GM12878 (cell line): Measurements from ENCODE around the gene RTP5. TPM values are rescaled to one million over a fixed set of nuclear protein-coding genes. Genes with fewer than 3 reads are reported as not detected.

Experiments used
- ATAC-seq: fragments of 200-7000 bp; cut with Tn5 transposase; 3 replicates; pipeline ENCODE4 v1.9.1; 2020; ENCODE audit warnings: mild to moderate bottlenecking, moderate library complexity
- BruUV-seq: library from RNA; stranded (reverse); fragments of 400-500 nt; replicated peaks from 2 replicates; lab custom pipeline; 2021; lab: Mats Ljungman, UMichigan
- CTCF ChIA-PET: fragments of 300-600 bp; sonication (Branson Sonifier 250); formaldehyde crosslinking; extraction: SDS; loops from one replicate; lab custom pipeline; 2021; ENCODE audit warnings: inconsistent platforms; lab: Yijun Ruan, JAX
- POLR2A ChIA-PET: fragments of 350-600 bp; formaldehyde crosslinking; extraction: SDS; loops from one replicate; lab custom pipeline; 2021; ENCODE audit warnings: inconsistent platforms; lab: Charles Lee
- RAD21 ChIA-PET: fragments of 300-600 bp; sonication (Branson Sonifier 250); formaldehyde crosslinking; loops from one replicate; lab custom pipeline; 2023; ENCODE audit warnings: antibody characterized with exemption; ENCODE audit not compliant: unreplicated experiment; lab: Charles Lee
- SMC1A ChIA-PET: fragments of 300-600 bp; sonication (Branson Sonifier 250); formaldehyde crosslinking; loops from one replicate; lab custom pipeline; 2023; ENCODE audit not compliant: unreplicated experiment, uncharacterized antibody; lab: Charles Lee
- DNase-seq: peaks from one replicate; pipeline ENCODE4 v3.0.0-alpha.2; 2011; ENCODE audit warnings: low read depth, low spot score
- FAIRE-seq: peaks from 3 replicates; lab custom pipeline; 2011; peaks lifted over from hg19 to GRCh38; lab: Jason Lieb, UNC
- H2AFZ ChIP-seq: 2 replicates; pipeline ENCODE4 v1.6.0; 2011; ENCODE audit warnings: low read depth, low read length, control low read depth; ENCODE audit not compliant: control insufficient read depth
- H3K27ac ChIP-seq: 2 replicates; pipeline ENCODE4 v1.5.1; 2011; ENCODE audit warnings: control low read depth; ENCODE audit not compliant: control insufficient read depth, insufficient read depth
- H3K27me3 ChIP-seq, 2 experiments: replicated peaks in 1 of 2; 2 replicates each; pipeline versions ENCODE4 v1.6.0 to v1.6.1; 2011; ENCODE audit warnings: low read length in 1 of 2; ENCODE audit not compliant: control insufficient read depth in 2 of 2, insufficient read depth in 2 of 2
- H3K36me3 ChIP-seq, 2 experiments: 2 replicates each; pipeline ENCODE4 v1.5.1; 2011; ENCODE audit warnings: low read length in 1 of 2; ENCODE audit not compliant: control insufficient read depth in 2 of 2, insufficient read depth in 2 of 2
- H3K4me1 ChIP-seq: 2 replicates; pipeline ENCODE4 v1.6.1; 2011; ENCODE audit warnings: mild to moderate bottlenecking, low read length, moderate library complexity, mixed read lengths; ENCODE audit not compliant: control insufficient read depth, insufficient read depth
- H3K4me2 ChIP-seq: 2 replicates; pipeline ENCODE4 v1.6.0; 2011; ENCODE audit warnings: control low read depth; ENCODE audit not compliant: control insufficient read depth, insufficient read depth
- H3K4me3 ChIP-seq: fragments of 200-600 bp; sonication (generic); 2 replicates; pipeline ENCODE4 v1.5.1; 2016
- H3K79me2 ChIP-seq: 2 replicates; pipeline ENCODE4 v1.6.0; 2011; ENCODE audit warnings: low read length; ENCODE audit not compliant: control insufficient read depth, insufficient read depth
- H3K9ac ChIP-seq: 2 replicates; pipeline ENCODE4 v1.8.0; 2011; ENCODE audit warnings: low read length, control low read depth, mixed read lengths; ENCODE audit not compliant: control insufficient read depth, insufficient read depth
- H3K9me3 ChIP-seq: replicated peaks from 3 replicates; pipeline ENCODE4 v1.5.1; 2011; ENCODE audit warnings: mild to moderate bottlenecking, low read length; ENCODE audit not compliant: control insufficient read depth, insufficient read depth
- H4K20me1 ChIP-seq: 2 replicates; pipeline ENCODE4 v1.6.0; 2011; ENCODE audit not compliant: control insufficient read depth, insufficient read depth
- BMI1 ChIP-seq: fragments of 450-650 bp; IDR thresholded peaks from 2 replicates; pipeline ENCODE4 v1.6.1; 2016; ENCODE audit warnings: mild to moderate bottlenecking, moderate library complexity, borderline replicate concordance
- CBX5 ChIP-seq: sonication (generic); IDR thresholded peaks from 2 replicates; pipeline ENCODE4 v1.6.1; 2016; ENCODE audit warnings: low read depth, moderate library complexity, mild to moderate bottlenecking, inconsistent platforms
- CREM ChIP-seq: IDR thresholded peaks from 2 replicates; pipeline ENCODE4 v1.6.1; 2014; ENCODE audit warnings: antibody characterized with exemption, low read depth
- GABPA ChIP-seq: IDR thresholded peaks from 2 replicates; pipeline ENCODE4 v1.6.1; 2014; ENCODE audit warnings: antibody characterized with exemption, low read depth, mild to moderate bottlenecking, inconsistent platforms
- HDAC6 ChIP-seq: fragments of 200-600 bp; sonication (generic); IDR thresholded peaks from one replicate; pipeline ENCODE4 v1.8.0; 2017; ENCODE audit warnings: antibody characterized with exemption; ENCODE audit not compliant: unreplicated experiment
- SIN3A ChIP-seq: IDR thresholded peaks from 2 replicates; pipeline ENCODE4 v1.6.1; 2012; ENCODE audit warnings: low read depth, low read length, improper control_type of control experiment
- SMAD5 ChIP-seq: IDR thresholded peaks from 2 replicates; pipeline ENCODE4 v1.6.1; 2016; ENCODE audit warnings: antibody characterized with exemption, low read depth
- SUZ12 ChIP-seq: fragments of 200-600 bp; sonication (generic); IDR thresholded peaks from one replicate; pipeline ENCODE4 v1.6.1; 2018; ENCODE audit warnings: antibody characterized with exemption, mild to moderate bottlenecking; ENCODE audit not compliant: unreplicated experiment
- WGBS: methylation state at CpG from one replicate; pipeline ENCODE4 v1.1.6; 2016; ENCODE audit warnings: low lambda C conversion rate; ENCODE audit not compliant: insufficient replicate concordance, insufficient coverage; ENCODE audit errors: missing lambda C conversion rate; 5-methylcytosine and 5-hydroxymethylcytosine counted together
- in situ Hi-C: fragments of 300-500 bp; cut with MboI; formaldehyde crosslinking; loops from 9 replicates; pipeline ENCODE4 v1.14.3; 2018; ENCODE audit warnings: mixed read lengths
- intact Hi-C: fragments of 100-400 bp; cut with micrococcal nuclease; formaldehyde crosslinking; loops from one replicate; pipeline ENCODE4 v1.14.2; 2022; ENCODE audit not compliant: unreplicated experiment
- polyA plus RNA-seq, 11 experiments: library from polyadenylated mRNA; depleted of rRNA in 4 of 11; unstranded in 6 of 11; stranded (reverse) in 5 of 11; fragments of >200 nt; fragmentation: Nextera tagmentation in 4 of 11; fragmentation: Illumina TruSeq in 1 of 11; extraction: Ambion mirVana in 4 of 11; extraction: Trizol in 1 of 11; gene quantifications; 1 replicate in 1 of 11; 2 replicates in 10 of 11; pipeline versions ENCODE4 v1.2.1 to v1.2.3, GENCODE V29; 2011 to 2016; ENCODE audit warnings: inconsistent platforms in 2 of 11, missing spikeins in 2 of 11, low read depth in 1 of 11
- total RNA-seq, 4 experiments: library from RNA; depleted of rRNA in 3 of 4; stranded (reverse); fragments of >200 nt in 3 of 4; fragmentation: Illumina TruSeq in 1 of 4; extraction: Trizol in 1 of 4; gene quantifications; 2 replicates each; pipeline versions ENCODE4 v1.2.1 to v1.2.3, GENCODE V29; 2013 to 2021
- TF ChIP-seq, protein P1 (sequence below): fragments of 450-650 bp; IDR thresholded peaks from 2 replicates; pipeline ENCODE4 v1.6.1; 2017; ENCODE audit warnings: mild to moderate bottlenecking, low read depth, inconsistent platforms; ENCODE audit not compliant: poor library complexity, severe bottlenecking
- TF ChIP-seq, protein P2 (sequence below): IDR thresholded peaks from 2 replicates; pipeline ENCODE4 v1.6.1; 2011; ENCODE audit warnings: low read depth, mild to moderate bottlenecking, low read length, moderate library complexity, borderline replicate concordance; ENCODE audit errors: extremely low read depth

Gene RTP5
- total and polyA plus RNA-seq, 10 of the 15 experiments (the other 5 are each of a cell fraction or from before 2014, with no cell fraction given) = 0.05 TPM; not detected in 9

DNA sequence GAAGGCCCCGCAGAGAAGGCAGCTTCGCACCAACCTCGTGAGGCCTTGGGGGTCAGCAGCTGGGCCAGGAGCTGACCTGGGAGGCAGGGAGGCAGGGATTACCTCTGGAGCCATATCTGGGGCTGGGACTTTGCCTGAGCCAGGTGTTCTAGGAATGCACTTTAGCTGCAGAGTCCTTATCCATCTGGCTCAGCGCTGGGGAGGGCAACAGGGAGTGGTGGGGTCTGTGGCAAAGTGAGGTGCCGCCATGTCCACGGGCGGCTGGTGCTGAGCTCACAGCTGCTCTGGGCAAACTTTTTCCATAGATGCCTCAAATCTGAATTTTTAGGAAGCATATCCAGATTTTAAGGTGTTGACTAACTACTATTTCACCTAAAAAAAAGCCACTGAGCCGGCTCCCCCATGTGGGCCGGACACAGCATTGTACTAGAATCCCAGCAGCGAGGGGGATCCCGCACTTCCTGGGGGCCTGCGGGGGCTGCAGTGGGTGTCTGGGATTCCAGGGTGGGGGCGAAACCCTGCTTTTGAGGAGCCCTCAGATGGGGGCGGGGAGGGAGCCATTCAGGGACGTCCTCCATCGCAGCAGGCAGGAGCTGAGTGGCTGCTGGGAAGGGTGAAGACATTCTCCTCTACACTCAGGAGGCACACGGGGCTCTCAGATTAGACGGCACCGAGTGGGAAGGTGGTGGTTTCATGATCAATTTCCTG, 34.6 kb downstream of the RTP5 start (continued):
- TF ChIP-seq, protein P1, sequence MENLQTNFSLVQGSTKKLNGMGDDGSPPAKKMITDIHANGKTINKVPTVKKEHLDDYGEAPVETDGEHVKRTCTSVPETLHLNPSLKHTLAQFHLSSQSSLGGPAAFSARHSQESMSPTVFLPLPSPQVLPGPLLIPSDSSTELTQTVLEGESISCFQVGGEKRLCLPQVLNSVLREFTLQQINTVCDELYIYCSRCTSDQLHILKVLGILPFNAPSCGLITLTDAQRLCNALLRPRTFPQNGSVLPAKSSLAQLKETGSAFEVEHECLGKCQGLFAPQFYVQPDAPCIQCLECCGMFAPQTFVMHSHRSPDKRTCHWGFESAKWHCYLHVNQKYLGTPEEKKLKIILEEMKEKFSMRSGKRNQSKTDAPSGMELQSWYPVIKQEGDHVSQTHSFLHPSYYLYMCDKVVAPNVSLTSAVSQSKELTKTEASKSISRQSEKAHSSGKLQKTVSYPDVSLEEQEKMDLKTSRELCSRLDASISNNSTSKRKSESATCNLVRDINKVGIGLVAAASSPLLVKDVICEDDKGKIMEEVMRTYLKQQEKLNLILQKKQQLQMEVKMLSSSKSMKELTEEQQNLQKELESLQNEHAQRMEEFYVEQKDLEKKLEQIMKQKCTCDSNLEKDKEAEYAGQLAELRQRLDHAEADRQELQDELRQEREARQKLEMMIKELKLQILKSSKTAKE = no peak
- TF ChIP-seq, protein P2, sequence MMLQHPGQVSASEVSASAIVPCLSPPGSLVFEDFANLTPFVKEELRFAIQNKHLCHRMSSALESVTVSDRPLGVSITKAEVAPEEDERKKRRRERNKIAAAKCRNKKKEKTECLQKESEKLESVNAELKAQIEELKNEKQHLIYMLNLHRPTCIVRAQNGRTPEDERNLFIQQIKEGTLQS = no peak
- TF ChIP-seq BMI1 (no peak), SMAD5 (no peak)
- TF ChIP-seq, all 136 proteins: peak for 0

DNA sequence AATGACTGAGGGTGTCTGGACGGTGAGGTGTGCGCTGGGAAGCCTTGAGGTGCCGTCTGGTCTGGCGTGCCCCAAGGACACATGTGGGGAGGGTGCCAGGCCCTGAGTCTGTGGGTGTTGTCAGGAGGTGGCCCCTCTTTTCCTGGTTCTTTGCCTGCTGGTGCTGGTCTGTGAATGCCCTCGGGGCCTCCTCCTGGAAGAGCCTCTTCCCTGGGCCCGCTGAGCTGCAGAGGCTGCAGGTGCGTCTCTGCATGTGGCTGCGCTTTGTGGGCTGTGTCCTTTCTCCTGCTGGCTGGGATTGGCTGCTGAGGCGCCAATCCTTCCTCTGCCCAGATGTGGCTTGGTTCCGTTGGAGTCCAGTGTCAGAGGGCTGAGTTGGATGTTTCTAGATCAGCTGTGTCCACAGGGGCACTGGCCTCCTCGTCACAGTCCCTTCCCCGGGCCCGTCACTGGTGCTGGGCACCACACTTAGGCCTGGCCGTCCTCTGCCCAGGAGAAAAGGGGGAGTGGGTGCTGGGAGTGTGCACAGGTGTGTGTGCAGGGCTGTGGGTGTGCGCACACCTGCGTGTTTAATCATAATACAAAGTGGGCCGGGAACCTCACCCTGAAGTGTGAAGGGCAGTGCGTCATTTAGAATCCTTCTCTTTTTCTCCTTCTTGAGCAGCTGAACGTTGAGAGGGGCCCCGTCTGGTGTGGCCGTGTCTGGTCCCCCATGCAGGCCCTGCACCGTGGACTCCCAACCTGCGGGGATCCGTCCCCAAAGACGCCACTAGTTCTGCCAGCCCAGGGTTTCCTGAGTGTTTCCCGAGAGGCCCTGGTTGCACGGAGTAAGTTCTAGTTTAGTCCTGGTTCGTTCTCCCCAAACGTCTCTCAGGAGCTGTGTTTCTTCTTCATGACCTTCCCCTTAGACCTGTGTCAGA, 35.5 kb downstream of the RTP5 start:
- intact Hi-C loops (no loop called here), in situ Hi-C loops (no loop called here)
- Histone ChIP-seq H2AFZ (no peak overlapping the region), H3K36me3 (no peaks in the 10 kb centered on the region; a peak in 1 of 4 replicates), H3K4me1 (no peaks in the 10 kb centered on the region)
- FAIRE-seq (no peak), ATAC-seq (no peak), DNase-seq (no peak)
- ChIA-PET SMC1A (no interaction called here), CTCF (no interaction called here), POLR2A (no interaction called here), RAD21 (no interaction called here)
- TF ChIP-seq CREM = no peak
- no peak for TF ChIP-seq SUZ12
- no peak for TF ChIP-seq SIN3A
- TF ChIP-seq HDAC6 = no peak
- no peak for TF ChIP-seq CBX5
- TF ChIP-seq GABPA = no peak
- TF ChIP-seq, all 136 proteins: peak for 0
- H3K27me3 ChIP-seq = no peaks in the 10 kb centered on the region
- H3K4me3 ChIP-seq = no peak overlapping the region
- no peaks in the 10 kb centered on the region for H3K79me2 ChIP-seq
- H3K4me2 ChIP-seq = no peak overlapping the region
- no TSS peak for BruUV-seq
- H3K9ac ChIP-seq = no peak overlapping the region
- H3K9me3 ChIP-seq = no peaks in the 10 kb centered on the region; the same call in 2 of the 3 replicates
- H4K20me1 ChIP-seq = no peaks in the 10 kb centered on the region
- 92% methylated on average over 28 of the region's 29 CpGs for WGBS
- no peak overlapping the region for H3K27ac ChIP-seq
